ENCODE results near the gene PHF14. TPM values are rescaled to one million over a fixed set of nuclear protein-coding genes. Genes with fewer than 3 reads are reported as not detected.

Gene PHF14
- total RNA-seq, 2 experiments from 2014 or later, result 33.0 to 33.4 TPM

- ChIA-PET POLR2A (no interaction called here), CTCF (no interaction called here)
These were observed 192.4 kb downstream of the PHF14 start for GRCh38 chr7:11166051-11166450.

GRCh38 chr7:11168650-11169170, 195.0 kb downstream of the PHF14 start:
- ChIA-PET CTCF (no interaction called here), POLR2A (no interaction called here)

- ChIA-PET POLR2A (no interaction called here), CTCF (no interaction called here)
These were observed 196.5 kb downstream of the PHF14 start for GRCh38 chr7:11170175-11170574.

- ChIA-PET CTCF (no interaction called here), POLR2A (no interaction called here)
These were observed 197.3 kb downstream of the PHF14 start for GRCh38 chr7:11170863-11171568.

GRCh38 chr7:11171569-11172192, 198.0 kb downstream of the PHF14 start:
- POLR2A ChIA-PET, result no interaction called here
- CTCF ChIA-PET, result no interaction called here

- CTCF ChIA-PET, result no interaction called here
- POLR2A ChIA-PET, result no interaction called here
These were observed 199.2 kb downstream of the PHF14 start for GRCh38 chr7:11172835-11173234.

- CTCF ChIA-PET, result no interaction called here
- POLR2A ChIA-PET, result no interaction called here
These were observed 201.7 kb downstream of the PHF14 start for GRCh38 chr7:11175371-11175770.

GRCh38 chr7:11175887-11176286, 202.2 kb downstream of the PHF14 start:
- POLR2A ChIA-PET, result no interaction called here
- CTCF ChIA-PET, result no interaction called here

- CTCF ChIA-PET, result no interaction called here
These were observed 203.4 kb downstream of the PHF14 start for GRCh38 chr7:11176985-11177555.

GRCh38 chr7:11177793-11178192, 204.1 kb downstream of the PHF14 start:
- CTCF ChIA-PET, result no interaction called here
- POLR2A ChIA-PET, result no interaction called here

More at GRCh38 chr7:11176985-11177555, 203.4 kb downstream of the PHF14 start:
- POLR2A ChIA-PET, result no interaction called here

- ChIA-PET POLR2A (no interaction called here), CTCF (no interaction called here)
These were observed 207.9 kb downstream of the PHF14 start for GRCh38 chr7:11181590-11181989.

GRCh38 chr7:11182736-11183135, 209.1 kb downstream of the PHF14 start:
- CTCF ChIA-PET, result no interaction called here
- POLR2A ChIA-PET, result no interaction called here

- CTCF ChIA-PET, result no interaction called here
These were observed 211.6 kb downstream of the PHF14 start for GRCh38 chr7:11185179-11185815.

GRCh38 chr7:11188529-11189310, 215.0 kb downstream of the PHF14 start:
- POLR2A ChIA-PET, result no interaction called here
- CTCF ChIA-PET, result no interaction called here

More at GRCh38 chr7:11185179-11185815, 211.6 kb downstream of the PHF14 start:
- POLR2A ChIA-PET, result interaction anchor here (0.6 kb wide), 1 partner anchor 193 kb away, joined by 3 read pairs; no protein-coding TSS in a partner anchor

- ChIA-PET CTCF (no interaction called here), POLR2A (no interaction called here)
These were observed 217.4 kb downstream of the PHF14 start for GRCh38 chr7:11191081-11191480.

- ChIA-PET POLR2A (no interaction called here), CTCF (no interaction called here)
These were observed 218.0 kb downstream of the PHF14 start for GRCh38 chr7:11191574-11192220.

- POLR2A ChIA-PET, result no interaction called here
- CTCF ChIA-PET, result no interaction called here
These were observed 218.8 kb downstream of the PHF14 start for GRCh38 chr7:11192506-11192905.

GRCh38 chr7:11193131-11193867, 219.6 kb downstream of the PHF14 start:
- ChIA-PET POLR2A (no interaction called here), CTCF (no interaction called here)

GRCh38 chr7:11193888-11194287, 220.2 kb downstream of the PHF14 start:
- ChIA-PET POLR2A (no interaction called here), CTCF (no interaction called here)
